Measurements from ENCODE around the gene GADD45GIP1. TPM values are rescaled to one million over a fixed set of nuclear protein-coding genes. Genes with fewer than 3 reads are reported as not detected.
"Not testable (repeated sequence)": the region's sequence is repeated elsewhere in the genome, so short reads cannot be mapped to it uniquely, and the experiment has no call there.

Gene GADD45GIP1
- total RNA-seq, 1 donor from 2014 or later = 42.7 TPM

DNA sequence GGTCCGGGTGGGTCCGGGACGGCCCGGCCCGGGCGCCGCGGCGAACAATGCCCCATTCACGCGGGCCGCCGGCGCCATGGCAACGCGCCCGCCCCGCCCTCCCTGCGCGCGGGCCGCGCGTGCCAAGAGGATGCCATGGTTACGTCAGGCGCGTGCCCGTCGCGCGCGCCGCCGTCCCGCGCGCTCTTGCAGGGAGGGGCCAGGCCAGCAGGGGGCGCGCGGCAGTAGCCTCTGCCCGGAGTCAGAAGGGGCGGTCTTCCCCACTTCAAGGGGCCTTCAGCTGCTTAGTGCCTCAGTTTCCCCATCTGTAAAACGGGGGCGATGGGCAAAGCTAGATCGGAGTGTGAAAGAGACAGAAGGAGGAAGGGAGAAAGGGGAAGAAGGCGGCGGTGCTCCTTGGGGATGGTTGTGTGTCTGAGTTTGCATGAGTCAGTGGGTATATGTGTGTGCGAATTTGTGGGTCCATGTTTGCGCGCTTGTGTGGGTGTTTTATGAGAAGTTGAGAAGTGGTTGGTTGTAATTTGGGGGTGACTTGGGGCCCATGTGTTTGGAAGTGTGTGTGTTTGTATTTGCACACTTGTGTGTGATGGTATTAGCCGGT is 26.6 kb upstream of the GADD45GIP1 start:
- H3K27me3 ChIP-seq = no peaks in the 10 kb centered on the region
- H3K36me3 ChIP-seq = no peaks in the 10 kb centered on the region
- no peaks in the 10 kb centered on the region for H3K9me3 ChIP-seq
- H3K27ac ChIP-seq = no peak overlapping the region
- peaks cover 0 to 5% of the 10 kb centered on the region in 2 donors for H3K4me1 ChIP-seq
- peak overlapping the region; percentile 36 to 51 for H3K4me3 ChIP-seq
- intact Hi-C loops (cut with DNase I) = loop anchor here (1.0 kb wide), 2 partner anchors 78 to 110 kb away; no protein-coding TSS in a partner anchor
- TF ChIP-seq, protein P1, sequence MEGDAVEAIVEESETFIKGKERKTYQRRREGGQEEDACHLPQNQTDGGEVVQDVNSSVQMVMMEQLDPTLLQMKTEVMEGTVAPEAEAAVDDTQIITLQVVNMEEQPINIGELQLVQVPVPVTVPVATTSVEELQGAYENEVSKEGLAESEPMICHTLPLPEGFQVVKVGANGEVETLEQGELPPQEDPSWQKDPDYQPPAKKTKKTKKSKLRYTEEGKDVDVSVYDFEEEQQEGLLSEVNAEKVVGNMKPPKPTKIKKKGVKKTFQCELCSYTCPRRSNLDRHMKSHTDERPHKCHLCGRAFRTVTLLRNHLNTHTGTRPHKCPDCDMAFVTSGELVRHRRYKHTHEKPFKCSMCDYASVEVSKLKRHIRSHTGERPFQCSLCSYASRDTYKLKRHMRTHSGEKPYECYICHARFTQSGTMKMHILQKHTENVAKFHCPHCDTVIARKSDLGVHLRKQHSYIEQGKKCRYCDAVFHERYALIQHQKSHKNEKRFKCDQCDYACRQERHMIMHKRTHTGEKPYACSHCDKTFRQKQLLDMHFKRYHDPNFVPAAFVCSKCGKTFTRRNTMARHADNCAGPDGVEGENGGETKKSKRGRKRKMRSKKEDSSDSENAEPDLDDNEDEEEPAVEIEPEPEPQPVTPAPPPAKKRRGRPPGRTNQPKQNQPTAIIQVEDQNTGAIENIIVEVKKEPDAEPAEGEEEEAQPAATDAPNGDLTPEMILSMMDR (IDR thresholded peaks at IDR 0.05) = peak; percentile 86 to 99 (median 96)
- DNase-seq (ENCODE audit: low spot score in 2 of 2) = peak in 1 of 2 donors; percentile 91

DNA sequence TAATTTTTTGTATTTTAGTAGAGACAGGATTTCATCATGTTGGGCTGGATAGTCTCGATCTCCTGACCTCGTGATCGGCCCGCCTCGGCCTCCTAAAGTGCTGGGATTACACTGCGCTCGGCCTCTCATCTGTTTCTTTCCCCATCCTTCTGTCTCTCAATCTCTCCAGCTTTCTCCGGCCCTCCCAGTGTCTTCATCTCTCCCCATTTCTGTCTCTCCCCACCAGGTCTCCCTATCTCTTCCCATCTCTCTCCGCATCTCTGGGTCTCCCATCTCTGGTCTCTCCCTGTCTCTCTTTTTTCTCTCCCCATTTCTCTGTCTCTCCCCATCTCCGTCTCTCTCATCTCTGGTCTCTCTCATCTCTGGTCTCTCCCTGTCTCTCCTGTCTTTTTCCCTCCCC is 26.1 kb upstream of the GADD45GIP1 start:
- Histone ChIP-seq H3K4me3 (peak overlapping the region; percentile 36 to 51), H3K27me3 (no peaks in the 10 kb centered on the region), H3K9me3 (no peaks in the 10 kb centered on the region), H3K4me1 (peaks cover 0 to 5% of the 10 kb centered on the region in 2 donors), H3K36me3 (no peaks in the 10 kb centered on the region), H3K27ac (no peak overlapping the region)
- no peak for DNase-seq (ENCODE audit: low spot score in 2 of 2)
- TF ChIP-seq, protein P1 (IDR thresholded peaks at IDR 0.05) = no peak
- intact Hi-C loops (cut with DNase I) = loop anchor here (1.0 kb wide), 2 partner anchors 78 to 110 kb away; no protein-coding TSS in a partner anchor

- Histone ChIP-seq H3K4me3 (no peak overlapping the region), H3K27me3 (no peaks in the 10 kb centered on the region), H3K27ac (no peak overlapping the region), H3K36me3 (no peaks in the 10 kb centered on the region), H3K4me1 (peaks cover 0 to 5% of the 10 kb centered on the region in 2 donors), H3K9me3 (no peaks in the 10 kb centered on the region)
- intact Hi-C loops (cut with DNase I) = loop anchor here (1.0 kb wide), 2 partner anchors 79 to 111 kb away; no protein-coding TSS in a partner anchor
- TF ChIP-seq, protein P1 (IDR thresholded peaks at IDR 0.05) = no peak
- DNase-seq (ENCODE audit: low spot score in 2 of 2) = no peak
Observed at GRCh38 chr19:12982648-12983047, 25.6 kb upstream of the GADD45GIP1 start.

GRCh38 chr19:12979974-12980373 is 23.0 kb upstream of the GADD45GIP1 start:
- H3K27me3 ChIP-seq = no peaks in the 10 kb centered on the region
- no peak overlapping the region for H3K27ac ChIP-seq
- H3K36me3 ChIP-seq = no peaks in the 10 kb centered on the region
- H3K9me3 ChIP-seq = no peaks in the 10 kb centered on the region
- TF ChIP-seq, protein P1 (IDR thresholded peaks at IDR 0.05) = no peak
- intact Hi-C loops (cut with DNase I) = loop anchor here (5.0 kb wide), 1 partner anchor 607 kb away; no protein-coding TSS in a partner anchor
- H3K4me3 ChIP-seq = no peak overlapping the region
- peaks cover 0 to 5% of the 10 kb centered on the region in 2 donors for H3K4me1 ChIP-seq
- DNase-seq (ENCODE audit: low spot score in 2 of 2) = no peak

DNA sequence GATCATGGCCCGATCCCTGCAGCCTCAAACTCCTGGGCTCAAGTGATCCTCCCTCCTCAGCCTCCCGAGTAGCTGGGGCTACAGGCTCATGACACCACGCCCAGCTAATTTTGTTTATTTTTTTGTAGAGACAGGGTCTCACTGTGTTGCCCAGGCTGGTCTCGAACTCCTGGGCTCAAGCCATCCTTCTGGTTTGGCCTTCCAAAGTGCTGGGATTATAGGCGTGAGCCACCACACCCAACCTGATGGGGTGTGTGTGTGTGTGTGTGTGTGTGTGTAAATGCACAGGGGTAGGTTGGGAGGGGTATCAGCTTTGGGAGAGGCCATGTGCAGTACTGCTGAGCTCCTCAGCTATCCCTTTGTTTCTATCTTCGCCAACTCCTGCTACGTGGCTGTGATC is 19.1 kb upstream of the GADD45GIP1 start:
- H3K4me3 ChIP-seq; H3K4me1 ChIP-seq; H3K36me3 ChIP-seq; H3K9me3 ChIP-seq; H3K27me3 ChIP-seq; H3K27ac ChIP-seq; DNase-seq (ENCODE audit: low spot score in 2 of 2): not testable (repeated sequence)
- intact Hi-C loops (cut with DNase I) = loop anchor here (5.0 kb wide), 1 partner anchor 611 kb away; no protein-coding TSS in a partner anchor

DNA sequence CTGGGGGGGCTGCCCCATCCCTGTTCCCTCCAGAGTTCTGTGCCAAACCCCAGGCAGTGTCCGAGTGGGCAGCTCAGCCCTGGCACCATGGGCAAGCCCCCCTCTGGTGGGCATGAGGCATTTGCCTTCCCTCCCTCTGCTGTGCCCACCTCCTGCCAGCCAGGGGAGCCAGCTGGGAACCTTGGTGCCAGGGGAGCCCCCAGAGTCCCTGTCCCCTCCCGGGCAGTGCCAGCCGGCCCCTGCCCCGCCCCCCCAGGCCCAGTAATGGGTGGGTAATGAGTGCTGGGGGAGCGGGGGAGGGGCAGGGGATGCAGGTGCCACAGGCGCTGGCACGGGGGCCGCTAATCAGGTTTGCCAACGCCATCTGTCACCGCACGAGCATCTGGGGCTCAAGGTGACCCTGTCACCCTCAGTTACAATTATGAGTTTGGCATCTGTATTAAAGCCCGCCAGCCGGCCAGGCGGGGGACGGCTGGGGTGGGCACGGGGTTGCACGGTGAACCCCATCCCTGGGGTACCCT is 18.3 kb upstream of the GADD45GIP1 start:
- H3K4me1 ChIP-seq = no peaks in the 10 kb centered on the region
- no peak overlapping the region for H3K27ac ChIP-seq
- H3K9me3 ChIP-seq = no peaks in the 10 kb centered on the region
- intact Hi-C loops (cut with DNase I) = loop anchor here (5.0 kb wide), 1 partner anchor 612 kb away; no protein-coding TSS in a partner anchor
- no peaks in the 10 kb centered on the region for H3K27me3 ChIP-seq
- no peak overlapping the region for H3K4me3 ChIP-seq
- no peak for DNase-seq (ENCODE audit: low spot score in 2 of 2)
- TF ChIP-seq, protein P1 (IDR thresholded peaks at IDR 0.05) = no peak
- no peaks in the 10 kb centered on the region for H3K36me3 ChIP-seq
